ENCODE measurements around the gene MAG. TPM values are rescaled to one million over a fixed set of nuclear protein-coding genes. Genes with fewer than 3 reads are reported as not detected.

MAG gene
- total RNA-seq, 1 donor: not detected

DNA sequence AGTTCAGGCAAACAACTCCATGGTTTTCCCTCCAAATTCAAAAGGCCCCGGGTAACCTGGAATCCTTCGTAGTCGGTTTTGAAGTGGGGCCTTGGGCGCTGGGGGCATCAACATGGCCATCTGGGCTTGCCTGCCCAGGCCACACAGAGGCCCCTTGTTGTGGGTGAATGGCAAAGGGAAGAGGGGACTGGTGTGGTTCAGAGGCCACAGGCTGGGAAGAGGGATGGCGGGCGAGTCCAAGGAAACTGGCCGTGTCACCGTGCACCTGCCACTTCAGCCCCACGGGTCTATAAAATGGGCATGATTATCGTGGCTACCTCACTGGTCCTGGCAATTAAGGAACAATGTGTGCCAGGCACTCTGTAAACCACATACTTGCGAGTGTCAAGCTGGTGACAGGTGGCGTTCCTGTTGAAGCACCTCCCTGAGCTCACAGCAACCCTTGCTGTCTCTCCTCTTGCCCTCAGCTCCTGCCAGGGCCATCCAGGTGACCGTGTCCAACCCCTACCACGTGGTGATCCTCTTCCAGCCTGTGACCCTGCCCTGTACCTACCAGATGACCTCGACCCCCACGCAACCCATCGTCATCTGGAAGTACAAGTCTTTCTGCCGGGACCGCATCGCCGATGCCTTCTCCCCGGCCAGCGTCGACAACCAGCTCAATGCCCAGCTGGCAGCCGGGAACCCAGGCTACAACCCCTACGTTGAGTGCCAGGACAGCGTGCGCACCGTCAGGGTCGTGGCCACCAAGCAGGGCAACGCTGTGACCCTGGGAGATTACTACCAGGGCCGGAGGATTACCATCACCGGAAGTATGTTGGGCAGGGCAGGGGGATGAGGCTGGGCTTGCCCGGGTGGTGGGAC lies 41.9 kb upstream of the MAG start:
- TF ChIP-seq, protein P1, sequence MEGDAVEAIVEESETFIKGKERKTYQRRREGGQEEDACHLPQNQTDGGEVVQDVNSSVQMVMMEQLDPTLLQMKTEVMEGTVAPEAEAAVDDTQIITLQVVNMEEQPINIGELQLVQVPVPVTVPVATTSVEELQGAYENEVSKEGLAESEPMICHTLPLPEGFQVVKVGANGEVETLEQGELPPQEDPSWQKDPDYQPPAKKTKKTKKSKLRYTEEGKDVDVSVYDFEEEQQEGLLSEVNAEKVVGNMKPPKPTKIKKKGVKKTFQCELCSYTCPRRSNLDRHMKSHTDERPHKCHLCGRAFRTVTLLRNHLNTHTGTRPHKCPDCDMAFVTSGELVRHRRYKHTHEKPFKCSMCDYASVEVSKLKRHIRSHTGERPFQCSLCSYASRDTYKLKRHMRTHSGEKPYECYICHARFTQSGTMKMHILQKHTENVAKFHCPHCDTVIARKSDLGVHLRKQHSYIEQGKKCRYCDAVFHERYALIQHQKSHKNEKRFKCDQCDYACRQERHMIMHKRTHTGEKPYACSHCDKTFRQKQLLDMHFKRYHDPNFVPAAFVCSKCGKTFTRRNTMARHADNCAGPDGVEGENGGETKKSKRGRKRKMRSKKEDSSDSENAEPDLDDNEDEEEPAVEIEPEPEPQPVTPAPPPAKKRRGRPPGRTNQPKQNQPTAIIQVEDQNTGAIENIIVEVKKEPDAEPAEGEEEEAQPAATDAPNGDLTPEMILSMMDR (IDR thresholded peaks at IDR 0.05; ENCODE audit: insufficient read depth, low read length): no peak
- DNase-seq (ENCODE audit: low read depth): no peak
- H3K4me3 ChIP-seq (ENCODE audit: low read depth, low read length): no peak overlapping the region

DNA sequence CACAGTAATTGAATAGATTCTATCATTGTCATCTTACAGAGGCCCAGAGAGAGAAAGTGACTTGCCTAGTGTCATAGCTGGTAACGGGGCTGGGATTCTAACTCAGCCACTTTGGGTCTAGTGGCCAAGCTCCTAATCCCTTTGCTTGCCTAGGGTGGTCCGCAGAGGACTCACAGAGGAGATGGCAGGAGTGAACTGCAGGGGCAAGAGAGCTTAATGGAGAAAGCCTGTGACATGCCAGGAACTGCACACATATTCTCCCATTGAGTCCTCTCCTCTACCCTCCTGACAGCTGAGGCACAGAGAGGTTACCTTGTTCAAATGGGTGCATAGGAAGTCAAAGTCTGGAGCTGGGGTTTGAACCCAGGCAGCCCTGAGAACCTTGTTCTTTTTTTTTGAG lies 40.5 kb upstream of the MAG start:
- DNase-seq (ENCODE audit: low read depth): no peak
- H3K4me3 ChIP-seq (ENCODE audit: low read depth, low read length): no peak overlapping the region
- TF ChIP-seq, protein P1 (IDR thresholded peaks at IDR 0.05; ENCODE audit: insufficient read depth, low read length): no peak

DNA sequence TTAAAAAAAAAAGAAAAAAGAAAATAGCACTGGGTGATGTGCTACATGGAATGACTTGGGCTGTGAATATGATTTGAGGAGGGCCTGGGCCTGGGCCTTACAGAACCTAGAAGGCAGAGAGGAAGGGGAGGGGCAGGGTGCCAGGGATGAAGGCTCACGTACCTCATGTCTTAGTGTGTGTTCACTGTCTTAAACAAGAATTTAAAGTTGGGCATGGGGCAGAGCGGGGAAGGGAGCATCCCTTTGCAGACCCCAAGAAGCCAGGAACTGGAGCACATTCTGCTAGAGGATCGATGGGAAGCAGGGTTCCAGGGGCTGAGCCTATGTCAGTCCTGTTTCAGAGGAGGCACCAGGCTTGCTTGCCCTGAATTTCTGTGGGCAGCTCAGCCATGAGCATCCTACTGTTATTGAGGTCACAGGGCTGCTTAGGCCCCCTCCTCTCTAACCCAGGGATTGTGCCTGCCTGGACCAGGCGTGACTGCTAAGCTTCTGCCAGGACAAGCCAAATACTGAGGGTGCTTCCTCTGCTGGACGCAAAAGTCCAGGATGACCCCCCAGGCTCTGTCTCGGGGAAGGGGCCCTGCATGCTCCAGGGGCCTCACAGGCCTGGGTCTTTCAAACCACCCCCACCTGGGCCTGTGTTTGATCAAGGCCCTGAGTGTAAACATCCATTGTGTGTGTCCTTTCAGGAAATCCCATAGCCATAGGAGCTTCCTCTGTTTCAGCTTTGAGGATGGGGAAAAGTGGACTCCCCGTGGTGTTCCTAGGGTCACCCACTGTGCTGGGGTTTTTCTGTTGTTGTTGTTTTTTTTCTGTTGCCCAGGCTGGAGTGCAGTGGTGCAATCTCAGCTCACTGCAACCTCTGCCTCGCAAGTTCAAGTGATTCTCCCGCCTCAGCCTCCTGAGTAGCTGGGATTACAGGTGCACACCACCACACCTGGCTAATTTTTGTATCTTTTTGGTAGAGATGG lies 38.4 kb upstream of the MAG start:
- no peak for DNase-seq (ENCODE audit: low read depth)
- no peak overlapping the region for H3K4me3 ChIP-seq (ENCODE audit: low read depth, low read length)
- TF ChIP-seq, protein P1 (IDR thresholded peaks at IDR 0.05; ENCODE audit: insufficient read depth, low read length): no peak

DNA sequence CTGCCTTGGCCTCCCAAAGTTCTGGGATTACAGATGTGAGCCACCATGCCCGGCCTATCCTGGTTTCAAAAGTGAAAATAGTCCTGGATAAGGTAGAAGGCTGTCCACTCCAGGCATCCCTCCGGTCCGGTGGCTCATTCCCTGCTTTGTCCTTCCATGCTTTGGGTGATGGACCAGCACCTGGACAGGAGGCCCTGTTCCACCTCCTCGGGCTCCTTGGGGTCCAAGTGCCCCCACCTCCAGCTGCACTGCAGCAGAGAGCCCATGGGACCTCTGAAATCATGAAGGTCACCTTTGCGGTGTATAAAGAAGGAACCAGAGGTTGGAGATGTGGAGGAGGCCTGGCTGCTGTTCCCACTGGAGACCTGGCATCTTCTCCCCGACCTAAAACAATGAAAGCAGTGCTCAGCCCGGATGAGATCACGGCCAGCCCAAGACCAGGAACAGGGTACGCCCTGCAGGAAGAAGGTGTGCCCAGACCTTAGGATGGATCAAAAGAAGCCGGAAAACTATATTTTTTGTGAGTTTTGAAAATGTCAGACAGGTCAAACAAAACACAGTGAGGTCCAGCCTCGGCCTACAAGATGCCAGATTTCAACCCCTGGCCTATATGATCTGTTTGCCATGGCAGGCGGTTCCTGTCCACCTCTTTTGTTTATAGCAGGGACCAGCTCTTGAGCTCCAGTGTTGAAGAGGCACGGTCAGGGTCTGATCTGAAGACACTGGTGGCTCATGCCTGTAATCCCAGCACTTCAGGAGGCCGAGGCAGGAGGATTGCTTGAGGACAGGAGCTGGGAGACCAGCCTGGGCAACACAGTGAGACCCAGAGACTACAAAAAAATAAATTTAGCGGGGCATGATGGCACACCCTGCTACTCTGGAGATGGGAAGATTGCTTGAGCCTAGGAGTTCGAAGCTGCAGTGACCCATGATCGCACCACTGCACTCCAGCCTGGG lies 37.3 kb upstream of the MAG start:
- H3K4me3 ChIP-seq (ENCODE audit: low read depth, low read length): no peak overlapping the region
- TF ChIP-seq, protein P1 (IDR thresholded peaks at IDR 0.05; ENCODE audit: insufficient read depth, low read length): no peak
- no peak for DNase-seq (ENCODE audit: low read depth)

DNA sequence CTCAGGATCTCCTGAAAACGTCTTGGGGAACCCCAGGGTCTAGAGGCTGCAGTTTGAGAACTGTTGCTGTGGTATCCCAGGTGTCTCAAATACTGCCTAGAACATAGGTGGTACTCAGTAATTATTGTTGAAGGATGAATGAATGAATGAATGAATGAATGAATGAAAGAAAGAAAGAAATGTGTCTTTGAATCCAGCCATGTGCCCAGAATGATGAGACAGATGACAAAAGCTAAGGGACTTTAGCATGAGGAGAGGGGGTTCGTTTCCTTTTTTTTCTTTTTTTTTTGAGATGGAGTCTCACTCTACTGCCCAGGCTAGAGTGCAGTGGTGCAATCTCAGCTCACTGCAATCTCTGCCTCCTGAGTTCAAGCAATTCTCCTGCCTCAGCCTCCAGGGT lies 35.4 kb upstream of the MAG start:
- TF ChIP-seq, protein P1 (IDR thresholded peaks at IDR 0.05; ENCODE audit: insufficient read depth, low read length): no peak
- DNase-seq (ENCODE audit: low read depth): no peak
- H3K4me3 ChIP-seq (ENCODE audit: low read depth, low read length): no peak overlapping the region

DNA sequence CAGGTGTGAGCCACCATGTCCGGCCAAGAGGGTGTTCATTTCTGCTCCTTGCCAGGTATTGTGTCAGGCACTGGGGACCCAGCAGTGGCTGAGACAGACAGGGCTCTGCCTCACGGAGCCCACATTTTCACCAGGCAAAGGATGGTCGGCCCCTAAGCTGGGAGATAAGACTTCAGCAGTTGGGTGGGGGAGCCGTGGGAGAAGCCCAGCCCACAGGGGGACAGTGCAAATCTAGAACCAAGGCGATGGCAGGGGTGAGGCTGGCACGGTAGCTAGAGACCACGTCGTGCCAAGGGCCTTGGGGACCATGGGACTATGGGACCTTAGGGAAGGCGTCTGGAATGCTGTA lies 34.9 kb upstream of the MAG start:
- TF ChIP-seq, protein P1 (IDR thresholded peaks at IDR 0.05; ENCODE audit: insufficient read depth, low read length): no peak
- DNase-seq (ENCODE audit: low read depth): no peak
- no peak overlapping the region for H3K4me3 ChIP-seq (ENCODE audit: low read depth, low read length)
